HG03060 (cell line): Measurements from ENCODE around the gene PWWP3B.
"Not testable (repeated sequence)": the region's sequence is repeated elsewhere in the genome, so short reads cannot be mapped to it uniquely, and the experiment has no call there.

Experiments
- ATAC-seq: cut with Tn5 transposase; IDR thresholded peaks from one replicate; pipeline ENCODE4 v1.9.1; 2021; ENCODE audit warnings: low read depth, moderate number of reproducible peaks; ENCODE audit not compliant: unreplicated experiment

PWWP3B gene

GRCh38 chrX:106168107-106168506 lies at the start of gene PWWP3B:
Gene PWWP3B (plus strand): TSS chrX:106168305. CDS start chrX:106205433, 37,128 bp downstream.
- no peak for ATAC-seq

- ATAC-seq, result no peak
Measured at GRCh38 chrX:106139048-106139447, 29.1 kb upstream of the PWWP3B start.

GRCh38 chrX:106144755-106145639 lies 23.1 kb upstream of the PWWP3B start:
- ATAC-seq, result no peak

- ATAC-seq, result no peak
Measured at GRCh38 chrX:106150701-106151100, 17.4 kb upstream of the PWWP3B start.

- ATAC-seq, result no peak
Measured at GRCh38 chrX:106159861-106160282, 8.2 kb upstream of the PWWP3B start.

- ATAC-seq, result no peak
Measured at GRCh38 chrX:106170318-106170717, 2.2 kb downstream of the PWWP3B start.

GRCh38 chrX:106171293-106171820 lies 3.3 kb downstream of the PWWP3B start:
- no peak for ATAC-seq

- no peak for ATAC-seq
Measured at GRCh38 chrX:106177106-106177981, 9.2 kb downstream of the PWWP3B start.

GRCh38 chrX:106177982-106178321 lies 9.8 kb downstream of the PWWP3B start:
- no peak for ATAC-seq

- ATAC-seq, result no peak
Measured at GRCh38 chrX:106178826-106179225, 10.7 kb downstream of the PWWP3B start.

- ATAC-seq, result not testable (repeated sequence)
Measured at GRCh38 chrX:106183685-106184084, 15.6 kb downstream of the PWWP3B start.

- no peak for ATAC-seq
Measured at GRCh38 chrX:106201502-106202178, 33.5 kb downstream of the PWWP3B start.

- no peak for ATAC-seq
Measured at GRCh38 chrX:106203315-106203714, 35.2 kb downstream of the PWWP3B start.

GRCh38 chrX:106208154-106208553 lies 40.0 kb downstream of the PWWP3B start:
- ATAC-seq, result no peak
